OCI-LY7 (cell line): ENCODE measurements around the gene H2BK1.
A peak's percentile ranks its signal among the peaks of the same experiment; 100 is the strongest.

Source experiments
- CTCF ChIP-seq: fragments of 200-600 bp; sonication (generic); conservative IDR thresholded peaks from 2 replicates; pipeline ENCODE4 v1.5.1; 2014; ENCODE audit warnings: mild to moderate bottlenecking, antibody characterized with exemption, low read length, moderate library complexity, mixed read lengths
- EZH2phosphoT487 ChIP-seq: fragments of 200-600 bp; sonication (generic); IDR thresholded peaks from 2 replicates; pipeline ENCODE4 v1.6.1; 2018; ENCODE audit warnings: low read depth, borderline replicate concordance, mild to moderate bottlenecking, mixed run types, antibody characterized with exemption, low read length, moderate library complexity, mixed read lengths

DNA sequence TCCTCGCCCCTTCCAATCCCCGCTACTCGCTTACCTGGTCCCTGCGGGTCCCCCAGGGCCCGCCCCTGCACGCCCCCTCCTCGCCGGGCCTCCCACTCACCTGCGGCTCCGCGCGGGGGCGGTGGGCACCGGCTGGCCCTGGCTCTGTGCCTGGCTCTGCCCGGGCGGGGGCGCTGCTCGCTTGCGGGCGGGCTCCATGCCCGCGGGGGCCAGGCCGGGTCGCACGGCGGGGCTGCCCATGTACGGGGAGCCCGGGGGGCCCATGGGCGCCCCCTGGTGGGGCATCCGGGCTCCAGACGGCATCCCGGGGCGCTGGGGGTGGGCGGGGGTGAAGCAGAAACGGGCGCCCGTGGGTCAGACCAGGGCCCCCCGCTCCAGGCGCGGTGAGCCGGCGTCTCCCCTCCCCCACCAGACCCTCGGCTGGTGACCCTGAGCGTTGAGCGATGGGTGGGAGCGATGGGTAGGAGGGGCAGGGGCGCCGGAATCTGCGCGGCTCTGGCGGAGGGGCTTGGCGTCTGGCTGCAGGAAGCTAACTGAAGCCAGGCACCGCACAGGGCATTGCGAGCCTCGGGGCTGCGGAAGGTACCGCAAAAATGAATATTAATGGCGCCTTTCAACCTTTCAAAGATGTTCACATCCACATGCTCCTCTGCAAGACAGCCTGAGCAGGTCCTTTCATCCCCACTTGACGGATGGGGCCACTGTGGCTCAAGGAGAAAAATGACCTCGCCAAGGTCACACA is 35.2 kb upstream of the H2BK1 start:
- TF ChIP-seq CTCF (peak; percentile 77), EZH2phosphoT487 (no peak)
